NCI-H146 treated with DMSO at 0.1 percent for 48 hours (cell line): ENCODE measurements around the gene CACNB1.
"Not testable (repeated sequence)": the region's sequence is repeated elsewhere in the genome, so short reads cannot be mapped to it uniquely, and the experiment has no call there.

Experiments used
- DNase-seq: peaks from one replicate; lab custom pipeline; 2025; ENCODE audit not compliant: unreplicated experiment; lab: John Stamatoyannopoulos, UW

The CACNB1 gene

DNA sequence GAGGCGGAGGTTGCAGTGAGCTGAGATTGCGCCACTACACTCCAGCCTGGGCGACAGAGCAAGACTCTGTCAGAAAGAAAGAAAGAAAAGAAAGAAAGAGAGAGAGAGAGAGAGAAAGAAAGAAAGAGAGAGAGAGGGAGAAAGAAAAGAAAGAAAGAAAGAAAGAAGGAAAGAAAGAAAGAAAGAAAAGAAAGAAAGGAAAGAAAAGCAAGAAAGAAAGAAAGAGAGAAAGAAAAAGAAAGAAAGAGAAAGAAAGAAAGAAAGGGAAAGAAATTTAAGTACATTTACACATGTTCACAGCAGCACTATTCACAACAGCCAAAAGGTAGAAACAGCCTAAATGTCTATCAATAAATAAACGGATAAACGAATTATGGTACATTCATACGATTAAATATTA lies 67.9 kb downstream of the CACNB1 start:
- DNase-seq = not testable (repeated sequence)

GRCh38 chr17:39126436-39126835 lies 71.0 kb downstream of the CACNB1 start:
- no peak for DNase-seq

DNA sequence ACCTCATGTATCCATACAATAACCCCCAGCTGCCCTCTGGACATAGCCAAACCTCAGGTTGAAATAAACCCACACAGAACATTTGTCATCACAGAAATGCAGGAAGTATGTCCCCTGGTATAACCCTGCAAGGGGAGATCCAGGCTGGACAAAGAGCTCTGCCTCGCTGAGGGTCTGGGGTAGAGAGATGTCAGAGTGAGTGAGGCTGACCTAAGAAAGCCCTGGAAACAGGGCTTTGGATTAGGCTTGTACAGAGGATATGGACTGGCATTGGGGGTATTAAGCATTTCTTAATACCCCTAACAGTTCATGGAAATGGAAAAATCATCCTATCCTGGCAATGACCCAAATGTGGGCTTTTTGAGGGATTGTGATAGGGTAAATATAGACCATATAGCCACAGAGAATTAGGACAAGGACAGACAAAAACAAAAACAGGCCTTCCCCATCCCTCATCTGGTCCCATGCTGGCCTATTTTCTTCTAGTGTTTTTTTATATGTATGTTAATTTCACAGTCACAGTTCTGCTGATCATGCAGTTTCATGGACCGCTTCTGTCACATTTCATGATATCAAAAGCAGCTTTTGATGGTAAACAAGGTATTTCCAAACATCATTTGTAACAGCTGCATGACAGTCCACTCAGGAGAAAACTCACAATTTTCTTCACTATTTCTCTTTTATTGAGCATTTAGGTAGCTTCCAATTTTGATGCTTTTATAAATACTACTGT lies 72.2 kb downstream of the CACNB1 start:
- no peak for DNase-seq

- DNase-seq = no peak
These were observed 73.8 kb downstream of the CACNB1 start for GRCh38 chr17:39123627-39124026.
